ENCODE measurements around the gene DUSP22. TPM values are rescaled to one million over a fixed set of nuclear protein-coding genes. Genes with fewer than 3 reads are reported as not detected.

Gene DUSP22
- total RNA-seq, 1 donor from 2014 or later, result 34.9 TPM

- Histone ChIP-seq H3K9ac (ENCODE audit: low read length) (no peak overlapping the region), H3K27ac (ENCODE audit: low read depth, low read length) (no peak overlapping the region), H3K9me3 (ENCODE audit: insufficient read depth, low read depth, low read length) (no peaks in the 10 kb centered on the region), H3K36me3 (ENCODE audit: insufficient read depth, low read length) (no peaks in the 10 kb centered on the region), H3K4me3 (ENCODE audit: insufficient read depth, low read depth, low read length) (no peak overlapping the region), H3K79me2 (ENCODE audit: insufficient read depth, low read length) (no peaks in the 10 kb centered on the region), H3K4me2 (ENCODE audit: low read length) (no peak overlapping the region), H4K20me1 (ENCODE audit: insufficient read depth, low read length) (peaks cover 15% of the 10 kb centered on the region), H3K27me3 (ENCODE audit: insufficient read depth, low read length) (no peaks in the 10 kb centered on the region), H2AFZ (ENCODE audit: low read depth, low read length) (no peak overlapping the region), H3K4me1 (ENCODE audit: insufficient read depth, low read length) (no peaks in the 10 kb centered on the region)
- DNase-seq (ENCODE audit: low read depth) (no peak), FAIRE-seq (no peak)
- H3K36me3 Mint-ChIP-seq (ENCODE audit: low read depth, unreplicated experiment), result peaks cover 12% of the 10 kb centered on the region
- TF ChIP-seq EZH2 (IDR thresholded peaks at IDR 0.05; ENCODE audit: insufficient read depth, low read length), result no peak
- TF ChIP-seq CTCF (IDR thresholded peaks at IDR 0.05; ENCODE audit: insufficient read depth, low read depth, low read length), result no peak
- H3K9me3 Mint-ChIP-seq (ENCODE audit: unreplicated experiment), result peaks cover 5% of the 10 kb centered on the region
- no peaks in the 10 kb centered on the region for H3K27me3 Mint-ChIP-seq (ENCODE audit: low read depth, unreplicated experiment)
- H3K27ac Mint-ChIP-seq (ENCODE audit: unreplicated experiment), result no peak overlapping the region
- no peak overlapping the region for H3K4me3 Mint-ChIP-seq (ENCODE audit: unreplicated experiment)
- peaks cover 4% of the 10 kb centered on the region for H3K4me1 Mint-ChIP-seq (ENCODE audit: low read depth, unreplicated experiment)
These were observed 26.1 kb downstream of the DUSP22 start for GRCh38 chr6:318243-318890.

GRCh38 chr6:319177-320131 lies 27.2 kb downstream of the DUSP22 start:
- Mint-ChIP-seq H3K9me3 (ENCODE audit: unreplicated experiment) (peaks cover 5% of the 10 kb centered on the region), H3K27ac (ENCODE audit: unreplicated experiment) (no peak overlapping the region), H3K27me3 (ENCODE audit: low read depth, unreplicated experiment) (no peaks in the 10 kb centered on the region), H3K36me3 (ENCODE audit: low read depth, unreplicated experiment) (peaks cover 12% of the 10 kb centered on the region), H3K4me1 (ENCODE audit: low read depth, unreplicated experiment) (no peaks in the 10 kb centered on the region), H3K4me3 (ENCODE audit: unreplicated experiment) (no peak overlapping the region)
- Histone ChIP-seq H3K4me3 (ENCODE audit: insufficient read depth, low read depth, low read length) (no peak overlapping the region), H3K9ac (ENCODE audit: low read length) (no peak overlapping the region), H3K4me1 (ENCODE audit: insufficient read depth, low read length) (no peaks in the 10 kb centered on the region), H3K27me3 (ENCODE audit: insufficient read depth, low read length) (no peaks in the 10 kb centered on the region), H2AFZ (ENCODE audit: low read depth, low read length) (no peak overlapping the region), H3K36me3 (ENCODE audit: insufficient read depth, low read length) (no peaks in the 10 kb centered on the region), H3K4me2 (ENCODE audit: low read length) (no peak overlapping the region), H3K27ac (ENCODE audit: low read depth, low read length) (no peak overlapping the region), H3K79me2 (ENCODE audit: insufficient read depth, low read length) (no peaks in the 10 kb centered on the region), H3K9me3 (ENCODE audit: insufficient read depth, low read depth, low read length) (no peaks in the 10 kb centered on the region), H4K20me1 (ENCODE audit: insufficient read depth, low read length) (peaks cover 17% of the 10 kb centered on the region)
- DNase-seq (ENCODE audit: low read depth), result no peak
- FAIRE-seq, result no peak
- no peak for TF ChIP-seq CTCF (IDR thresholded peaks at IDR 0.05; ENCODE audit: insufficient read depth, low read depth, low read length)
- no peak for TF ChIP-seq EZH2 (IDR thresholded peaks at IDR 0.05; ENCODE audit: insufficient read depth, low read length)
